ENCODE results near the gene RALGAPA2. TPM values are rescaled to one million over a fixed set of nuclear protein-coding genes. Genes with fewer than 3 reads are reported as not detected.
"Not testable (repeated sequence)": the region's sequence is repeated elsewhere in the genome, so short reads cannot be mapped to it uniquely, and the experiment has no call there.

The RALGAPA2 gene
- total RNA-seq, 1 donor from 2014 or later: 30.3 TPM

- Mint-ChIP-seq H3K27ac (ENCODE audit: unreplicated experiment) (no peak overlapping the region), H3K9me3 (ENCODE audit: unreplicated experiment) (no peaks in the 10 kb centered on the region), H3K4me3 (ENCODE audit: unreplicated experiment) (no peak overlapping the region), H3K36me3 (ENCODE audit: low read depth, unreplicated experiment) (no peaks in the 10 kb centered on the region), H3K27me3 (ENCODE audit: unreplicated experiment) (peaks cover 1% of the 10 kb centered on the region), H3K4me1 (ENCODE audit: unreplicated experiment) (no peaks in the 10 kb centered on the region)
- TF ChIP-seq, protein P1, sequence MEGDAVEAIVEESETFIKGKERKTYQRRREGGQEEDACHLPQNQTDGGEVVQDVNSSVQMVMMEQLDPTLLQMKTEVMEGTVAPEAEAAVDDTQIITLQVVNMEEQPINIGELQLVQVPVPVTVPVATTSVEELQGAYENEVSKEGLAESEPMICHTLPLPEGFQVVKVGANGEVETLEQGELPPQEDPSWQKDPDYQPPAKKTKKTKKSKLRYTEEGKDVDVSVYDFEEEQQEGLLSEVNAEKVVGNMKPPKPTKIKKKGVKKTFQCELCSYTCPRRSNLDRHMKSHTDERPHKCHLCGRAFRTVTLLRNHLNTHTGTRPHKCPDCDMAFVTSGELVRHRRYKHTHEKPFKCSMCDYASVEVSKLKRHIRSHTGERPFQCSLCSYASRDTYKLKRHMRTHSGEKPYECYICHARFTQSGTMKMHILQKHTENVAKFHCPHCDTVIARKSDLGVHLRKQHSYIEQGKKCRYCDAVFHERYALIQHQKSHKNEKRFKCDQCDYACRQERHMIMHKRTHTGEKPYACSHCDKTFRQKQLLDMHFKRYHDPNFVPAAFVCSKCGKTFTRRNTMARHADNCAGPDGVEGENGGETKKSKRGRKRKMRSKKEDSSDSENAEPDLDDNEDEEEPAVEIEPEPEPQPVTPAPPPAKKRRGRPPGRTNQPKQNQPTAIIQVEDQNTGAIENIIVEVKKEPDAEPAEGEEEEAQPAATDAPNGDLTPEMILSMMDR (IDR thresholded peaks at IDR 0.05; ENCODE audit: unreplicated experiment): no peak
- no peak for DNase-seq (ENCODE audit: low spot score)
Observed at GRCh38 chr20:20547221-20547875, 165.1 kb downstream of the RALGAPA2 start.

- Mint-ChIP-seq H3K4me1 (ENCODE audit: unreplicated experiment) (no peaks in the 10 kb centered on the region), H3K27ac (ENCODE audit: unreplicated experiment) (no peak overlapping the region), H3K36me3 (ENCODE audit: low read depth, unreplicated experiment) (no peaks in the 10 kb centered on the region), H3K4me3 (ENCODE audit: unreplicated experiment) (no peak overlapping the region), H3K27me3 (ENCODE audit: unreplicated experiment) (peaks cover 1% of the 10 kb centered on the region), H3K9me3 (ENCODE audit: unreplicated experiment) (no peaks in the 10 kb centered on the region)
- TF ChIP-seq, protein P1 (IDR thresholded peaks at IDR 0.05; ENCODE audit: unreplicated experiment): no peak
- no peak for DNase-seq (ENCODE audit: low spot score)
Observed at GRCh38 chr20:20546402-20546801, 166.0 kb downstream of the RALGAPA2 start.

DNA sequence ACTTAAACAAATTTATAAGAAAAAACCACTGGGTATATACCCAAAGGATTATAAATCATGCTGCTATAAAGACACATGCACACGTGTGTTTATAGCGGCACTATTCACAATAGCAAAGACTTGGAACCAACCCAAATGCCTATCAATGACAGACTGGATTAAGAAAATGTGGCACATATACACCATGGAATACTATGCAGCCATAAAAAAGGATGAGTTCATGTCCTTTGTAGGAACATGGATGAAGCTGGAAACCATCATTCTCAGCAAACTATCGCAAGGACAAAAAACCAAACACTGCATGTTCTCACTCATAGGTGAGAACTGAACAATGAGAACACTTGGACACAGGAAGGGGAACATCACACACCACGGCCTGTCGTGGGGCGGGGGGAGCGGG is 169.1 kb downstream of the RALGAPA2 start:
- H3K36me3 Mint-ChIP-seq (ENCODE audit: low read depth, unreplicated experiment); H3K9me3 Mint-ChIP-seq (ENCODE audit: unreplicated experiment); H3K4me3 Mint-ChIP-seq (ENCODE audit: unreplicated experiment); H3K27ac Mint-ChIP-seq (ENCODE audit: unreplicated experiment); H3K27me3 Mint-ChIP-seq (ENCODE audit: unreplicated experiment); H3K4me1 Mint-ChIP-seq (ENCODE audit: unreplicated experiment); DNase-seq (ENCODE audit: low spot score): not testable (repeated sequence)

DNA sequence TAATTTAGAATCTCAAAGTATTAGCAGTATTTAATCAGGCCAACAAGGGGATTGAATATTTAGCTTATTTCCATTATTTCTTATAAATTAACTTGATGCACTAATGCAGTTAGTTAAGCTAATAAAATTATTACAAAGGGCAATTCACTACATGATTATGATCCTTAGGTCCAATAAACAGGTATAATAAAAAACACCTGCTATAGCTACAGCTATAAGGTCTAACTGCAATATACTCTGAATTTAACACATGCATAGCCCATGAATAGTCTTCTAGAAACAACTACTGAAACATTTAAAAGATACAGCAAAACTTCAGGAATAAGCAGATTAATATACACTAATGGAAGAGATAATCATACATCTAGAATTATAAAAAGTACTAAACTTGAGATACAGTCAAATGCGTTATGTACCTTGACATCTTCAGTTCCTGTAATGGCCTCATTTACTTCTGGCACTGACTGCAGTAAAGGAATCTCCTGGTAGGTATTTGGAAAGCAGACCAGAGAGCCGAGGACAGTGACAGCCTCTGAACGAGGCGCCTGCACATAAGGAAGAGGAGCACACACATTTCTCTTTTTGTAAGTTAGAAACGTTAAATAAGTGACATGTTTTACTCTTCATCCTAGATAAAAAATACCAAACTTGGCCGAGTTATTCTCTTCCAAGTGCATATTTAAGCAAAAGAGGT is 176.1 kb downstream of the RALGAPA2 start:
- no peak for DNase-seq (ENCODE audit: low spot score)
- no peaks in the 10 kb centered on the region for H3K4me1 Mint-ChIP-seq (ENCODE audit: unreplicated experiment)
- no peak overlapping the region for H3K27ac Mint-ChIP-seq (ENCODE audit: unreplicated experiment)
- H3K27me3 Mint-ChIP-seq (ENCODE audit: unreplicated experiment): no peaks in the 10 kb centered on the region
- TF ChIP-seq, protein P1 (IDR thresholded peaks at IDR 0.05; ENCODE audit: unreplicated experiment): no peak
- no peaks in the 10 kb centered on the region for H3K36me3 Mint-ChIP-seq (ENCODE audit: low read depth, unreplicated experiment)
- no peaks in the 10 kb centered on the region for H3K9me3 Mint-ChIP-seq (ENCODE audit: unreplicated experiment)
- no peak overlapping the region for H3K4me3 Mint-ChIP-seq (ENCODE audit: unreplicated experiment)

- Mint-ChIP-seq H3K27ac (ENCODE audit: unreplicated experiment) (no peak overlapping the region), H3K36me3 (ENCODE audit: low read depth, unreplicated experiment) (no peaks in the 10 kb centered on the region), H3K4me3 (ENCODE audit: unreplicated experiment) (no peak overlapping the region), H3K4me1 (ENCODE audit: unreplicated experiment) (no peaks in the 10 kb centered on the region), H3K27me3 (ENCODE audit: unreplicated experiment) (no peaks in the 10 kb centered on the region), H3K9me3 (ENCODE audit: unreplicated experiment) (no peaks in the 10 kb centered on the region)
- DNase-seq (ENCODE audit: low spot score): no peak
- TF ChIP-seq, protein P1 (IDR thresholded peaks at IDR 0.05; ENCODE audit: unreplicated experiment): no peak
Observed at GRCh38 chr20:20535051-20535450, 177.4 kb downstream of the RALGAPA2 start.
